G401.6 (cell line): Measurements from ENCODE around the gene CSPG4.
"Not testable (repeated sequence)": the region's sequence is repeated elsewhere in the genome, so short reads cannot be mapped to it uniquely, and the experiment has no call there.

Experiments
- FAIRE-seq: peaks from 2 replicates; lab custom pipeline; 2012; peaks lifted over from hg19 to GRCh38; lab: Jason Lieb, UNC

Gene CSPG4

GRCh38 chr15:75688278-75688557, 24.4 kb downstream of the CSPG4 start:
- no peak for FAIRE-seq

- FAIRE-seq = no peak
These were observed 25.0 kb downstream of the CSPG4 start for GRCh38 chr15:75687486-75688277.

GRCh38 chr15:75686212-75686642, 26.4 kb downstream of the CSPG4 start:
- FAIRE-seq = peak; percentile 77

- FAIRE-seq = no peak
These were observed 27.5 kb downstream of the CSPG4 start for GRCh38 chr15:75685195-75685594.

- FAIRE-seq = no peak
These were observed 28.0 kb downstream of the CSPG4 start for GRCh38 chr15:75684648-75685047.

GRCh38 chr15:75683646-75684312, 28.9 kb downstream of the CSPG4 start:
- not testable (repeated sequence) for FAIRE-seq

GRCh38 chr15:75682181-75683135, 30.2 kb downstream of the CSPG4 start:
- FAIRE-seq = no peak

GRCh38 chr15:75680007-75680789, 32.5 kb downstream of the CSPG4 start:
- FAIRE-seq = no peak

GRCh38 chr15:75678324-75678690, 34.3 kb downstream of the CSPG4 start:
- FAIRE-seq = not testable (repeated sequence)

GRCh38 chr15:75677465-75678323, 35.0 kb downstream of the CSPG4 start:
- no peak for FAIRE-seq

- no peak for FAIRE-seq
These were observed 35.8 kb downstream of the CSPG4 start for GRCh38 chr15:75676688-75677464.

GRCh38 chr15:75675579-75676404, 36.9 kb downstream of the CSPG4 start:
- FAIRE-seq = no peak

- FAIRE-seq = no peak
These were observed 38.3 kb downstream of the CSPG4 start for GRCh38 chr15:75674366-75674765.

GRCh38 chr15:75673426-75674235, 39.0 kb downstream of the CSPG4 start:
- peak; percentile 56 for FAIRE-seq

- FAIRE-seq = peak; percentile 91
These were observed 39.8 kb downstream of the CSPG4 start for GRCh38 chr15:75672646-75673425.

- FAIRE-seq = no peak
These were observed 40.7 kb downstream of the CSPG4 start for GRCh38 chr15:75671730-75672602.

- no peak for FAIRE-seq
These were observed 42.8 kb downstream of the CSPG4 start for GRCh38 chr15:75669879-75670212.
